Endodermal cell (in vitro differentiated cells): ENCODE measurements around the gene TOB1. TPM values are rescaled to one million over a fixed set of nuclear protein-coding genes. Genes with fewer than 3 reads are reported as not detected.

Source experiments
- DNase-seq: peaks from one replicate; pipeline ENCODE4 v3.0.0-alpha.2; 2017
- H3K27ac ChIP-seq: 2 replicates; pipeline ENCODE4 v1.5.1; 2013; ENCODE audit warnings: mild to moderate bottlenecking, low read depth, low read length, moderate library complexity
- H3K27me3 ChIP-seq: 2 replicates; pipeline ENCODE4 v1.6.1; 2013; ENCODE audit warnings: mild to moderate bottlenecking, low read length, moderate library complexity; ENCODE audit not compliant: insufficient read depth, control insufficient read depth, poor library complexity, severe bottlenecking
- H3K36me3 ChIP-seq: 2 replicates; pipeline ENCODE4 v1.7.0; 2013; ENCODE audit warnings: mild to moderate bottlenecking, low read length, moderate library complexity; ENCODE audit not compliant: control insufficient read depth, insufficient read depth
- H3K4me1 ChIP-seq: one replicate; pipeline ENCODE4 v1.7.0; 2013; ENCODE audit warnings: low read length; ENCODE audit not compliant: control insufficient read depth, insufficient read depth
- H3K4me3 ChIP-seq: 2 replicates; pipeline ENCODE4 v1.5.1; 2013; ENCODE audit warnings: mild to moderate bottlenecking, low read length, moderate library complexity
- H3K9ac ChIP-seq: 2 replicates; pipeline ENCODE4 v1.6.1; 2013; ENCODE audit warnings: mild to moderate bottlenecking, low read length, moderate library complexity; ENCODE audit not compliant: poor library complexity, severe bottlenecking; ENCODE audit errors: extremely low read depth
- H3K9me3 ChIP-seq: 2 replicates; pipeline ENCODE4 v1.6.1; 2013; ENCODE audit warnings: mild to moderate bottlenecking, low read length, moderate library complexity; ENCODE audit not compliant: control insufficient read depth
- H3K27ac Mint-ChIP-seq: 2 replicates; pipeline ENCODE4 v1.8.0; 2020; ENCODE audit warnings: mixed read lengths
- H3K27me3 Mint-ChIP-seq: 2 replicates; pipeline ENCODE4 v1.8.0; 2021; ENCODE audit warnings: mild to moderate bottlenecking, mixed read lengths; ENCODE audit not compliant: insufficient read depth
- H3K36me3 Mint-ChIP-seq: 2 replicates; pipeline ENCODE4 v1.8.0; 2020; ENCODE audit warnings: low read depth, mixed read lengths
- H3K4me1 Mint-ChIP-seq: 2 replicates; pipeline ENCODE4 v1.8.0; 2020; ENCODE audit warnings: mixed read lengths
- H3K4me3 Mint-ChIP-seq: 2 replicates; pipeline ENCODE4 v1.8.0; 2020; ENCODE audit warnings: mild to moderate bottlenecking, moderate library complexity, mixed read lengths
- H3K9me3 Mint-ChIP-seq: 2 replicates; pipeline ENCODE4 v1.8.0; 2020; ENCODE audit warnings: mild to moderate bottlenecking, mixed read lengths
- WGBS, 2 experiments: methylation state at CpG; one replicate each; pipeline versions ENCODE4 v1.1.5 to v1.1.7; 2013; ENCODE audit warnings: missing lambda C conversion rate in 2 of 2, mixed read lengths in 1 of 2; ENCODE audit not compliant: insufficient coverage in 1 of 2, insufficient read length in 1 of 2; 5-methylcytosine and 5-hydroxymethylcytosine counted together
- total RNA-seq, 2 donors: library from RNA; stranded (reverse); fragmentation: NEBNext Ultra II Directional in 1 of 2; extraction: Animal tissue kit (Norgen Biotek cat#: 25700) in 1 of 2; gene quantifications; 2 replicates in 1 of 2; 3 replicates in 1 of 2; pipeline ENCODE4 v1.2.1, GENCODE V29; 2021
- TF ChIP-seq, protein P1 (sequence below): fragments of 200-600 bp; sonication (generic); conservative IDR thresholded peaks from 2 replicates; pipeline ENCODE4 v1.5.0; 2021; ENCODE audit warnings: antibody characterized with exemption, mild to moderate bottlenecking

TOB1 gene
- total RNA-seq, 2 donors from 2014 or later: 35.5 to 36.3 TPM

DNA sequence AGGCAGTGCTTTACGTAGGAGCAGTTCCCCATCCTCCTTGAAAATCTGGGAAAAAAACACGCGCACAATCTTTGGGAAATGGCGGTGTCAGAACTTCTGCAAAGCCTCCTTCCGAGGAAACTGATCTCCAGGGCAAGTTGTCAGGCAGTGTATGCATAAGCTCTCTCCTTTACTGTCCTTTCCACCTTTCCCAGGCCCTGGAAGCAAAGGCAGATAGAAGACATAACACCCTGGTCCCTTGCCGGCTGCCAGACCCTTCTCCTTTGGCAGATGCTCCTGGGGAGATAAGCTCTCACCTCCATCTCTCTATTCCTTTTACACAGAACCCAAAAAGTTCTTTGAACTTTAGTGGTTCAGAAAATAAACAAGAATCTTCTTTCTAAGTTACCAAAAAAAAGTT is 12.4 kb downstream of the TOB1 start:
- Histone ChIP-seq H3K27ac (no peak overlapping the region), H3K4me3 (peak overlapping the region; percentile 14), H3K4me1 (peaks cover 4% of the 10 kb centered on the region), H3K9ac (no peak overlapping the region), H3K36me3 (no peaks in the 10 kb centered on the region), H3K9me3 (no peaks in the 10 kb centered on the region), H3K27me3 (no peaks in the 10 kb centered on the region)
- Mint-ChIP-seq H3K4me1 (peaks cover 22% of the 10 kb centered on the region), H3K27me3 (no peaks in the 10 kb centered on the region), H3K9me3 (no peaks in the 10 kb centered on the region), H3K4me3 (no peak overlapping the region), H3K36me3 (no peaks in the 10 kb centered on the region), H3K27ac (no peak overlapping the region)
- 80 to 90% methylated on average over 6 of the region's 6 CpGs for WGBS, 2 experiments
- peak; percentile 52 for DNase-seq
- TF ChIP-seq, protein P1, sequence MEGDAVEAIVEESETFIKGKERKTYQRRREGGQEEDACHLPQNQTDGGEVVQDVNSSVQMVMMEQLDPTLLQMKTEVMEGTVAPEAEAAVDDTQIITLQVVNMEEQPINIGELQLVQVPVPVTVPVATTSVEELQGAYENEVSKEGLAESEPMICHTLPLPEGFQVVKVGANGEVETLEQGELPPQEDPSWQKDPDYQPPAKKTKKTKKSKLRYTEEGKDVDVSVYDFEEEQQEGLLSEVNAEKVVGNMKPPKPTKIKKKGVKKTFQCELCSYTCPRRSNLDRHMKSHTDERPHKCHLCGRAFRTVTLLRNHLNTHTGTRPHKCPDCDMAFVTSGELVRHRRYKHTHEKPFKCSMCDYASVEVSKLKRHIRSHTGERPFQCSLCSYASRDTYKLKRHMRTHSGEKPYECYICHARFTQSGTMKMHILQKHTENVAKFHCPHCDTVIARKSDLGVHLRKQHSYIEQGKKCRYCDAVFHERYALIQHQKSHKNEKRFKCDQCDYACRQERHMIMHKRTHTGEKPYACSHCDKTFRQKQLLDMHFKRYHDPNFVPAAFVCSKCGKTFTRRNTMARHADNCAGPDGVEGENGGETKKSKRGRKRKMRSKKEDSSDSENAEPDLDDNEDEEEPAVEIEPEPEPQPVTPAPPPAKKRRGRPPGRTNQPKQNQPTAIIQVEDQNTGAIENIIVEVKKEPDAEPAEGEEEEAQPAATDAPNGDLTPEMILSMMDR: no peak

GRCh38 chr17:50853015-50853615 is 13.0 kb downstream of the TOB1 start:
- Histone ChIP-seq H3K9me3 (no peaks in the 10 kb centered on the region), H3K4me1 (peaks cover 4% of the 10 kb centered on the region), H3K36me3 (no peaks in the 10 kb centered on the region), H3K27ac (no peak overlapping the region), H3K27me3 (no peaks in the 10 kb centered on the region), H3K9ac (no peak overlapping the region), H3K4me3 (peak overlapping the region; percentile 14)
- no peaks in the 10 kb centered on the region for H3K27me3 Mint-ChIP-seq
- peak; percentile 42 for DNase-seq
- no peaks in the 10 kb centered on the region for H3K9me3 Mint-ChIP-seq
- TF ChIP-seq, protein P1: no peak
- 78 to 83% methylated on average over 6 of the region's 6 CpGs for WGBS, 2 experiments
- H3K4me3 Mint-ChIP-seq: no peak overlapping the region
- no peak overlapping the region for H3K27ac Mint-ChIP-seq
- H3K4me1 Mint-ChIP-seq: peaks cover 22% of the 10 kb centered on the region
- H3K36me3 Mint-ChIP-seq: no peaks in the 10 kb centered on the region

- Mint-ChIP-seq H3K9me3 (no peaks in the 10 kb centered on the region), H3K27ac (no peak overlapping the region)
Observed at GRCh38 chr17:50850640-50851039, 15.5 kb downstream of the TOB1 start.

More at GRCh38 chr17:50850640-50851039, 15.5 kb downstream of the TOB1 start:
- H3K4me1 Mint-ChIP-seq: peaks cover 22% of the 10 kb centered on the region
- TF ChIP-seq, protein P1: no peak
- no peak overlapping the region for H3K27ac ChIP-seq
- peak; percentile 28 for DNase-seq
- H3K9me3 ChIP-seq: no peaks in the 10 kb centered on the region
- WGBS, 2 experiments: 90 to 100% methylated on average over 4 to 7 of the region's 7 CpGs
- H3K36me3 ChIP-seq: no peaks in the 10 kb centered on the region
- H3K9ac ChIP-seq: no peak overlapping the region
- H3K4me3 ChIP-seq: no peak overlapping the region
- H3K27me3 ChIP-seq: no peaks in the 10 kb centered on the region
- H3K4me1 ChIP-seq: peaks cover 4% of the 10 kb centered on the region
- no peak overlapping the region for H3K4me3 Mint-ChIP-seq
- H3K36me3 Mint-ChIP-seq: no peaks in the 10 kb centered on the region
- no peaks in the 10 kb centered on the region for H3K27me3 Mint-ChIP-seq
